ENCODE results near the gene CCDC6.
A peak's percentile ranks its signal among the peaks of the same experiment; 100 is the strongest.

The CCDC6 gene

DNA sequence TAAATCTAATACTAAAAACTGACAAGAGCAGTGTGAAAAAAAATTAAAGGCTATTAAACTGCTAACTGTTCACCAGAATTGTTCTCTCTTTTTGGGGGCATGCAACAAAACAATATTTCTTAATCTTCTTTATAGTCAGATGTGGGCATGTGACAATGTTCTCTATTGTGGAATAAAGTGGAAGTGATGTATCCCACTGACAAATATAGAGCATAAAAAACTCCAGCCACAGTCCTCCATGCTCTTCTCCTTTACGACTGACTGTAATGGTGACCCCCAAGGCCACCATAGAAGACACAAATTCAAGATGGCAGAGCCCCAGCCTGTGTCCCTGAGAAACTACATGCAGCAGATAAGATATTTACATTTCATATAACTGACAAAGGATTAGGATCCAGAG is 11.6 kb upstream of the CCDC6 start:
- TF ChIP-seq, protein P1, sequence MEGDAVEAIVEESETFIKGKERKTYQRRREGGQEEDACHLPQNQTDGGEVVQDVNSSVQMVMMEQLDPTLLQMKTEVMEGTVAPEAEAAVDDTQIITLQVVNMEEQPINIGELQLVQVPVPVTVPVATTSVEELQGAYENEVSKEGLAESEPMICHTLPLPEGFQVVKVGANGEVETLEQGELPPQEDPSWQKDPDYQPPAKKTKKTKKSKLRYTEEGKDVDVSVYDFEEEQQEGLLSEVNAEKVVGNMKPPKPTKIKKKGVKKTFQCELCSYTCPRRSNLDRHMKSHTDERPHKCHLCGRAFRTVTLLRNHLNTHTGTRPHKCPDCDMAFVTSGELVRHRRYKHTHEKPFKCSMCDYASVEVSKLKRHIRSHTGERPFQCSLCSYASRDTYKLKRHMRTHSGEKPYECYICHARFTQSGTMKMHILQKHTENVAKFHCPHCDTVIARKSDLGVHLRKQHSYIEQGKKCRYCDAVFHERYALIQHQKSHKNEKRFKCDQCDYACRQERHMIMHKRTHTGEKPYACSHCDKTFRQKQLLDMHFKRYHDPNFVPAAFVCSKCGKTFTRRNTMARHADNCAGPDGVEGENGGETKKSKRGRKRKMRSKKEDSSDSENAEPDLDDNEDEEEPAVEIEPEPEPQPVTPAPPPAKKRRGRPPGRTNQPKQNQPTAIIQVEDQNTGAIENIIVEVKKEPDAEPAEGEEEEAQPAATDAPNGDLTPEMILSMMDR (IDR thresholded peaks at IDR 0.05; ENCODE audit: low read depth, low read length), result no peak

DNA sequence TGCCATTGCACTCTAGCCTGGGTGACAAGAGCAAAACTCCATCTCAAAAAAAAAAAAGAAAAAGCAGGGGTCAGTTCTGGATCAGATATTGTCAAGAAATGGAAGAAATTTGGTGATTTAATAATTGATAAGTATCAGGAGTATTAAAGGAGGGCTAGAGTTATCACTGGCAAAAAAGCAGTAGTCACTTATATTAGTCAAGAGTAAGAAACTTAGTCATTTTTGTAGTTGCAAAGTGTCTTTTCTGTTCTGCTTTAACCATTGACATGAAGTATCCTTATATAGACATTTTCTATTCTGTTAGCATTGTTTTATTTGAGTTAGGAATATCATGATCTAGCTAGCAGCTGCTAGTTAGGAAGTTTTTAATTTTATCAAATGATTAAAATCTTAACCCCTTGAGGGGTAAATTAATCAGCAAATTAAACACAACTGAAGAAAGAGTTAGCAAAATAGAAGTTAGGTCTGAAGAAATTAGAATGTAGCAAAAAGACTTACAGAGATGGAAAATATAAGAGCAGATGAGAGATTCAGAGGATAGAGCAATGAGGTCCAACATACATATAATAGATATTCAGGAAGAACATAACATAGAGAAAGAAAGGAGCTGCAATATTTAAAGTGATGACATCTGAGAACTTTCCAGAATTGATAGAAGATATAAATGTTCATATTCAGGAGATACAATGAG is 7.3 kb upstream of the CCDC6 start:
- TF ChIP-seq, protein P1 (IDR thresholded peaks at IDR 0.05; ENCODE audit: low read depth, low read length), result no peak
- H3K4me3 ChIP-seq (ENCODE audit: low read depth, low read length), result no peak overlapping the region

More for the DNA sequence above, 11.6 kb upstream of the CCDC6 start:
- H3K4me3 ChIP-seq (ENCODE audit: low read depth, low read length), result no peak overlapping the region

DNA sequence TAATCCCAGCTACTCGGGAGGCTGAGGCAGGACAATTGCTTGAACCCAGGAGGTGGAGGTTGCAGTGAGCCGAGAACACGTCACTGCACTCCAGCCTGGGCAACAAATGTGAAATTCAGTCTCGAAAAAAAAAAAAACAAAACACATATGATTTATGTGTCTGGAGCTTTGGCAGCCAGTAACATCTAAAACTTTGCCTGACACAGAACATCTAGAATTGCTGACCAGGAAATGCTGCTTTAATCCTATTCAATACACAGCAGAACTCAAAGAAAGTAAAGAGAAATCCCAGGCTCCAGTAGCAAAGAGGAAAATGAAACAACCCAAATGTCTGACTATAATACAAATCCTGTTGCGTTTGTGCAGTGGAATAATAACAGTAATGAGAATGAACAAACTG is 4.5 kb upstream of the CCDC6 start:
- H3K4me3 ChIP-seq (ENCODE audit: low read depth, low read length), result no peak overlapping the region
- TF ChIP-seq, protein P1 (IDR thresholded peaks at IDR 0.05; ENCODE audit: low read depth, low read length), result no peak

DNA sequence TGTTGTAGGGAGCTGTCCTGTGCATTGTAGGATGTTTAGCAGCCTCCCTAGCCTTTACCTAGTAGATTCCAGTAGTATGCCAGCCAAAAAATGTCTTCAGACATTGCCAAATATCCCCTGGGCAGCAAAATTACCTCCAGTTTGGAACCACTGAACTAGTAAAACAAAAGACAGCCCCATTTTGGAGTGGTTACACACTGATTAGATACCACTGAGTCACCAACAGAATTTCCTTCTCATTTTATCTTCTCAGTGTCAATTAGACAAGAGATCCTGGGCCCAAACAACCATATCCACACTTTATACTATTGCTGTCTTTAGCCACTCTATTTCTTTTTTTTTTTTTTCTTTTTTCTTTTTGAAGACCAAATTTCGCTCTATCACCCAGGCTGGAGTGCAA is 3.5 kb upstream of the CCDC6 start:
- TF ChIP-seq, protein P1 (IDR thresholded peaks at IDR 0.05; ENCODE audit: low read depth, low read length), result no peak
- no peak overlapping the region for H3K4me3 ChIP-seq (ENCODE audit: low read depth, low read length)

DNA sequence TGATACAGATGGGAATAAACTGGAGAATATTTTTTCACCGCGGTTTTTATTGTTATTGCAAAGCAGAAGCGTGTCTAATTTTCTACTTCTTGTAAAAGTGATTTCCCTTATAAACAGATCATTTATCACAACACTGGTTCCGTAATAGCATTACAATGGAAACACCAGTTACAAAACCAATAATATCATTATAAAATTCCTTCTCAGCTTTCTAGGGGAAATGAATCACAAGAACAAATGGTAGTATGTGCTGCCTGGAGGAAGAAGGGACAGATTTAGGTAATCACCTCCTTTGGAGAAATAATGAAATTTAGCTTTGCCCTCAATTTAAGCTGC is 2.4 kb upstream of the CCDC6 start:
- peak overlapping the region; percentile 60 for H3K4me3 ChIP-seq (ENCODE audit: low read depth, low read length)

DNA sequence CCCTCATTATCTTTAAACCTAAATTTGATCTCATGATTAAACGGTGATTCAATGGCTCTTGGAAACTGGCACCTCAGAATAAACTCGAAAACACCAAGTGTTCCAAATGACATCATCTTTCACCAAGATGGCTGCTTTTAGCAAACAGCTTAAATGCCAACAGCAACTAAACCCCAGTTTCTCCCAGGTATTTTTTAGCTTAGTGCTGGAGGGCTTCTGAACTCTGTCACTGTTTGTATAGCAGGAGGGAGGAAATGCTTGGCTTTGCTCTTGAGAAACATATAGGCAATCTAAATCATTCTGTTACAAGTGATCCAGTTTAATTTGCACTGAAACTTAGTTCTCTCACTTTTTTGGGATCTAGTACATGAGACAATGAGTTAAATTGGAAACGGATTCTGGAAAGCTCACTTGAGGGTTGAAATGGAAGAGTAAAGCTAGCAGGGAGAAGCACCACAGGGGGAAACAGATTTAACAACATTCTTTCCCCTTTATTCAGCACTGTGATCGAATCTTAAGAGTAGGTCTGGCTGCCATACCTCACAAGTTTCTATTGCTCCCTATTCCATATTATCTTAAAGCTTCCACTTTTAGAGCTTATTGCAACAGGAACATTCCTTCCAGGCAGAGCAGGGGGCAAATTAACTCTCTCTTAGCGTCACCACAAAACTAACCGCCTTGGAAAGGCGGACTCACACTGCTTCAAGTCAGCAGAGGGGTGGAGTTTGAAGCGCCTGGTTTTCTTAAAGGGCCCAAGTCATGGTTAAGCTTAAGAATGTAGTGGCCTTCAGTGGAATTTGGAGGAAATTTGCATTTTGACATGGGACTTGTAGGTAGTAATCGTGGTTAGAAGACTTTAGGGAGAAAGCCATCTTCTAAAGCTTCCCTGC is 1.8 kb upstream of the CCDC6 start:
- TF ChIP-seq, protein P1 (IDR thresholded peaks at IDR 0.05; ENCODE audit: low read depth, low read length), result no peak
- H3K4me3 ChIP-seq (ENCODE audit: low read depth, low read length), result peak overlapping the region; percentile 60

More for the DNA sequence above, 2.4 kb upstream of the CCDC6 start:
- TF ChIP-seq, protein P1 (IDR thresholded peaks at IDR 0.05; ENCODE audit: low read depth, low read length), result no peak

DNA sequence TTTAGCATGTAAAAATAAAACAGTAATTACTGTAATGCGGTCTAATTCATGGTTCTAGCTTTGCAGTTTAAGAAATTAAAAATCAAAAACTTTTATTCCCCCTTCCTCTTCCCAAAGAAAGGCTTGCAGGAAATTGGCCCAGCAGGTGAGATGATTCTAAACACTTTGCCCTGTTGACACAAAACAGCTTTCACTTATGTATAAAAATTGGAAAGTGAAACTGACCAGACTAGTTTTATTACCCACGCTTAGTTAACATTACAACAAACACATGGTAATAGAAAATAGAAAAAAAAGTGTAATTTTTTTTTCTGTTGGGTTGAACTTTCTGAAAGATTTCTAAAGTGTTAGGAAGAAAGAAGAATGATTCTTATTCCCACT is 1.2 kb upstream of the CCDC6 start:
- peak overlapping the region; percentile 60 for H3K4me3 ChIP-seq (ENCODE audit: low read depth, low read length)
- TF ChIP-seq, protein P1 (IDR thresholded peaks at IDR 0.05; ENCODE audit: low read depth, low read length), result no peak
